HEK293 (cell line): ENCODE results near the gene MATN1.

ENCODE experiments used
- CTCF ChIA-PET: fragments of 350-600 bp; formaldehyde crosslinking; extraction: SDS; loops from one replicate; lab custom pipeline; 2021; ENCODE audit warnings: antibody characterized with exemption; lab: Yijun Ruan, JAX
- POLR2A ChIA-PET: fragments of 300-600 bp; formaldehyde crosslinking; extraction: SDS; loops from one replicate; lab custom pipeline; 2020; ENCODE audit warnings: antibody characterized with exemption, inconsistent platforms; lab: Yijun Ruan, JAX
- H3K27ac ChIP-seq: fragments of 200-500 bp; sonication (Bioruptor generic); 2 replicates; pipeline ENCODE4 v1.5.1; 2014; ENCODE audit warnings: low read depth, low read length, control low read depth, inconsistent platforms; ENCODE audit errors: extremely low read depth
- H3K36me3 ChIP-seq, 2 experiments: fragments of 200-500 bp in 1 of 2; sonication (Bioruptor generic) in 1 of 2; 1 replicate in 1 of 2; 2 replicates in 1 of 2; pipeline ENCODE4 v1.5.1; 2014 to 2017; ENCODE audit warnings: inconsistent platforms in 2 of 2, low read length in 2 of 2; ENCODE audit not compliant: control insufficient read depth in 2 of 2, insufficient read depth in 1 of 2
- H3K4me1 ChIP-seq: fragments of 200-500 bp; sonication (Bioruptor generic); 2 replicates; pipeline ENCODE4 v1.5.1; 2014; ENCODE audit warnings: mild to moderate bottlenecking, low read length, inconsistent platforms; ENCODE audit not compliant: control insufficient read depth, insufficient read depth
- H3K4me3 ChIP-seq: 2 replicates; pipeline ENCODE4 v1.5.1; 2011; ENCODE audit warnings: low read depth, mild to moderate bottlenecking, control low read depth, low read length, moderate library complexity
- H3K9me3 ChIP-seq: fragments of 200-500 bp; sonication (Bioruptor generic); 2 replicates; pipeline ENCODE4 v1.5.1; 2014; ENCODE audit warnings: low read depth, low read length, inconsistent platforms; ENCODE audit not compliant: control insufficient read depth, insufficient read depth
- FEZF1 ChIP-seq: fragments of 450-650 bp; formaldehyde crosslinking; IDR thresholded peaks from 2 replicates; pipeline ENCODE4 v1.5.1; 2016; ENCODE audit warnings: missing biosample characterization, missing genetic modification characterization
- KLF8 ChIP-seq: fragments of 450-650 bp; formaldehyde crosslinking; IDR thresholded peaks from 2 replicates; pipeline ENCODE4 v1.5.1; 2016; ENCODE audit warnings: missing biosample characterization, missing genetic modification characterization
- OVOL3 ChIP-seq: fragments of 450-650 bp; formaldehyde crosslinking; IDR thresholded peaks from 2 replicates; pipeline ENCODE4 v1.5.1; 2016; ENCODE audit warnings: missing biosample characterization, missing genetic modification characterization
- SP2 ChIP-seq: fragments of 450-650 bp; formaldehyde crosslinking; IDR thresholded peaks from 2 replicates; pipeline ENCODE4 v1.5.1; 2016; ENCODE audit warnings: missing biosample characterization, missing genetic modification characterization
- SP3 ChIP-seq: fragments of 450-650 bp; formaldehyde crosslinking; IDR thresholded peaks from 2 replicates; pipeline ENCODE4 v1.5.1; 2016; ENCODE audit warnings: missing biosample characterization, missing genetic modification characterization
- TRIM28 ChIP-seq: IDR thresholded peaks from 2 replicates; pipeline ENCODE4 v1.6.1; 2011; ENCODE audit warnings: low read length, control low read depth, borderline replicate concordance
- ZIC2 ChIP-seq: fragments of 450-650 bp; formaldehyde crosslinking; IDR thresholded peaks from 2 replicates; pipeline ENCODE4 v1.5.1; 2016; ENCODE audit warnings: missing biosample characterization, missing genetic modification characterization
- ZNF112 ChIP-seq: fragments of 450-650 bp; formaldehyde crosslinking; IDR thresholded peaks from 2 replicates; pipeline ENCODE4 v1.5.0; 2017; ENCODE audit warnings: missing biosample characterization, missing genetic modification characterization
- ZNF121 ChIP-seq: fragments of 450-650 bp; formaldehyde crosslinking; IDR thresholded peaks from 2 replicates; pipeline ENCODE4 v1.5.1; 2016; ENCODE audit warnings: missing biosample characterization, missing genetic modification characterization
- ZNF132 ChIP-seq: fragments of 450-650 bp; formaldehyde crosslinking; IDR thresholded peaks from 2 replicates; pipeline ENCODE4 v1.5.1; 2017; ENCODE audit warnings: missing biosample characterization, missing genetic modification characterization, borderline replicate concordance
- ZNF133 ChIP-seq: fragments of 450-650 bp; formaldehyde crosslinking; IDR thresholded peaks from 2 replicates; pipeline ENCODE4 v1.5.1; 2016; ENCODE audit warnings: missing biosample characterization, missing genetic modification characterization
- ZNF157 ChIP-seq: fragments of 450-650 bp; formaldehyde crosslinking; IDR thresholded peaks from 2 replicates; pipeline ENCODE4 v1.5.1; 2016; ENCODE audit warnings: missing biosample characterization, missing genetic modification characterization
- ZNF175 ChIP-seq: fragments of 450-650 bp; formaldehyde crosslinking; IDR thresholded peaks from 2 replicates; pipeline ENCODE4 v1.5.1; 2016; ENCODE audit warnings: missing biosample characterization, missing genetic modification characterization
- ZNF202 ChIP-seq: fragments of 450-650 bp; formaldehyde crosslinking; IDR thresholded peaks from 2 replicates; pipeline ENCODE4 v1.5.1; 2016; ENCODE audit warnings: missing biosample characterization, missing genetic modification characterization, borderline replicate concordance
- ZNF274 ChIP-seq, 2 experiments: fragments of 200-500 bp in 1 of 2; fragments of 450-650 bp in 1 of 2; sonication (Bioruptor generic) in 1 of 2; formaldehyde crosslinking in 1 of 2; IDR thresholded peaks; 2 replicates each; pipeline versions ENCODE4 v1.5.1 to v1.6.1; 2014 to 2016; ENCODE audit warnings: borderline replicate concordance in 1 of 2, inconsistent platforms in 1 of 2, low read length in 1 of 2, missing biosample characterization in 1 of 2, missing genetic modification characterization in 1 of 2
- ZNF324 ChIP-seq: fragments of 450-650 bp; formaldehyde crosslinking; IDR thresholded peaks from 2 replicates; pipeline ENCODE4 v1.5.1; 2016; ENCODE audit warnings: missing biosample characterization, missing genetic modification characterization
- ZNF350 ChIP-seq: fragments of 450-650 bp; formaldehyde crosslinking; IDR thresholded peaks from 2 replicates; pipeline ENCODE4 v1.5.0; 2017; ENCODE audit warnings: missing biosample characterization, mild to moderate bottlenecking, missing genetic modification characterization
- ZNF488 ChIP-seq: fragments of 450-650 bp; formaldehyde crosslinking; IDR thresholded peaks from 2 replicates; pipeline ENCODE4 v1.5.1; 2016; ENCODE audit warnings: missing biosample characterization, missing genetic modification characterization
- ZNF548 ChIP-seq: fragments of 450-650 bp; formaldehyde crosslinking; IDR thresholded peaks from 2 replicates; pipeline ENCODE4 v1.5.1; 2016; ENCODE audit warnings: missing biosample characterization, missing genetic modification characterization
- ZNF610 ChIP-seq: fragments of 450-650 bp; formaldehyde crosslinking; IDR thresholded peaks from 2 replicates; pipeline ENCODE4 v1.5.1; 2016; ENCODE audit warnings: missing biosample characterization, missing genetic modification characterization, borderline replicate concordance
- ZNF768 ChIP-seq: fragments of 450-650 bp; formaldehyde crosslinking; IDR thresholded peaks from 2 replicates; pipeline ENCODE4 v1.5.1; 2018; ENCODE audit warnings: missing biosample characterization, mild to moderate bottlenecking, missing genetic modification characterization
- ZSCAN18 ChIP-seq: fragments of 450-650 bp; formaldehyde crosslinking; IDR thresholded peaks from 2 replicates; pipeline ENCODE4 v1.5.1; 2016; ENCODE audit warnings: missing biosample characterization, missing genetic modification characterization
- ZSCAN5A ChIP-seq: fragments of 450-650 bp; formaldehyde crosslinking; IDR thresholded peaks from 2 replicates; pipeline ENCODE4 v1.5.1; 2016; ENCODE audit warnings: missing biosample characterization, missing genetic modification characterization

MATN1 gene

GRCh38 chr1:30759718-30760281 lies 36.4 kb upstream of the MATN1 start:
- no peak overlapping the region for H3K27ac ChIP-seq
- POLR2A ChIA-PET: no interaction called here
- H3K4me3 ChIP-seq: no peak overlapping the region
- no peaks in the 10 kb centered on the region for H3K9me3 ChIP-seq
- TF ChIP-seq ZIC2 (tag by site-specific recombination) (peak; percentile 78), ZNF121 (tag by site-specific recombination) (no peak)
- TF ChIP-seq, all 188 proteins: peak for 1
- no peaks in the 10 kb centered on the region for H3K4me1 ChIP-seq
- H3K36me3 ChIP-seq: no peaks in the 10 kb centered on the region
- CTCF ChIA-PET: interaction anchor here (1.1 to 3.1 kb wide), 5 partner anchors 18 to 152 kb away, joined by 3 to 11 read pairs (median 5); no protein-coding TSS in a partner anchor

GRCh38 chr1:30758785-30759380 lies 35.5 kb upstream of the MATN1 start:
- Histone ChIP-seq H3K4me1 (no peaks in the 10 kb centered on the region), H3K9me3 (no peaks in the 10 kb centered on the region), H3K4me3 (no peak overlapping the region), H3K36me3 (no peaks in the 10 kb centered on the region), H3K27ac (no peak overlapping the region)
- ChIA-PET CTCF (interaction anchor here (0.6 to 1.2 kb wide), 4 partner anchors 21 to 45 kb away, joined by 3 to 5 read pairs (median 4); no protein-coding TSS in a partner anchor), POLR2A (interaction anchor here (0.6 to 1.3 kb wide), 2 partner anchors 14 to 31 kb away, joined by 3 read pairs; no protein-coding TSS in a partner anchor)
- TF ChIP-seq SP3 (tag by site-specific recombination): peak; percentile 47; the same call in 1 of the 2 replicates
- peak; percentile 96 for TF ChIP-seq ZNF350 (tag by site-specific recombination)
- TF ChIP-seq SP2 (tag by site-specific recombination): peak; percentile 78
- no peak for TF ChIP-seq KLF8 (tag by site-specific recombination)

GRCh38 chr1:30758121-30758688 lies 34.8 kb upstream of the MATN1 start:
- Histone ChIP-seq H3K9me3 (no peaks in the 10 kb centered on the region), H3K4me1 (no peaks in the 10 kb centered on the region)
- TF ChIP-seq ZNF157 (tag by site-specific recombination): no peak
- TF ChIP-seq ZNF133 (tag by site-specific recombination): no peak
- no peak for TF ChIP-seq ZNF274 (IDR thresholded peaks at IDR 0.05; ENCODE audit: low read length)
- no peak for TF ChIP-seq ZNF274 (tag by site-specific recombination; IDR thresholded peaks at IDR 0.05; ENCODE audit: borderline replicate concordance)
- no peak for TF ChIP-seq ZNF324
- no peak for TF ChIP-seq ZNF488 (tag by site-specific recombination)
- TF ChIP-seq ZNF202 (tag by site-specific recombination): no peak
- TF ChIP-seq ZSCAN18 (tag by site-specific recombination): no peak
- no peak for TF ChIP-seq ZNF112 (tag by site-specific recombination)
- no peak for TF ChIP-seq ZNF175
- TF ChIP-seq ZNF548 (tag by site-specific recombination): no peak
- no peak for TF ChIP-seq TRIM28
- no peak for TF ChIP-seq ZNF132 (tag by site-specific recombination)
- TF ChIP-seq OVOL3 (tag by site-specific recombination): no peak
- TF ChIP-seq ZSCAN5A (tag by site-specific recombination): no peak
- no peak for TF ChIP-seq FEZF1 (tag by site-specific recombination)
- TF ChIP-seq ZNF768 (tag by site-specific recombination): no peak
- TF ChIP-seq ZNF610: no peak
- TF ChIP-seq ZNF350 (tag by site-specific recombination): no peak
- TF ChIP-seq, all 188 proteins: peak for 0
- POLR2A ChIA-PET: interaction anchor here (0.6 to 1.3 kb wide), 2 partner anchors 14 to 31 kb away, joined by 3 read pairs; no protein-coding TSS in a partner anchor
- H3K36me3 ChIP-seq: no peaks in the 10 kb centered on the region
- H3K4me3 ChIP-seq: no peak overlapping the region
- CTCF ChIA-PET: interaction anchor here (0.6 to 1.2 kb wide), 5 partner anchors 22 to 1372 kb away, joined by 3 to 12 read pairs (median 4); no protein-coding TSS in a partner anchor
- no peak overlapping the region for H3K27ac ChIP-seq
